Hepatocyte (in vitro differentiated cells): Measurements from ENCODE around the gene HMGCL. TPM values are rescaled to one million over a fixed set of nuclear protein-coding genes. Genes with fewer than 3 reads are reported as not detected.

ENCODE experiments used
- DNase-seq: peaks from one replicate; pipeline ENCODE4 v3.0.0-alpha.2; 2016; ENCODE audit warnings: low spot score
- H2AFZ ChIP-seq: fragments of 200-600 bp; sonication (generic); 2 replicates; pipeline ENCODE4 v1.6.0; 2016; ENCODE audit warnings: antibody characterized with exemption, mild to moderate bottlenecking
- H3K27ac ChIP-seq: fragments of 200-600 bp; sonication (generic); 2 replicates; pipeline ENCODE4 v1.5.1; 2016; ENCODE audit warnings: mild to moderate bottlenecking
- H3K27me3 ChIP-seq: fragments of 200-600 bp; sonication (generic); 2 replicates; pipeline ENCODE4 v1.6.1; 2016
- H3K36me3 ChIP-seq: fragments of 200-600 bp; sonication (generic); replicated peaks from 2 replicates; pipeline ENCODE4 v1.5.1; 2016; ENCODE audit warnings: low read depth; ENCODE audit not compliant: insufficient read depth
- H3K4me1 ChIP-seq: fragments of 200-600 bp; sonication (generic); 2 replicates; pipeline ENCODE4 v1.5.1; 2016; ENCODE audit warnings: mild to moderate bottlenecking, moderate library complexity; ENCODE audit not compliant: insufficient read depth
- H3K4me2 ChIP-seq: fragments of 200-600 bp; sonication (generic); 2 replicates; pipeline ENCODE4 v1.6.0; 2016
- H3K4me3 ChIP-seq: fragments of 200-600 bp; sonication (generic); 2 replicates; pipeline ENCODE4 v1.5.1; 2016; ENCODE audit warnings: mild to moderate bottlenecking
- H3K79me2 ChIP-seq: fragments of 200-600 bp; sonication (generic); 2 replicates; pipeline ENCODE4 v1.6.0; 2017; ENCODE audit warnings: mild to moderate bottlenecking
- H3K9me2 ChIP-seq: fragments of 200-600 bp; sonication (generic); replicated peaks from 2 replicates; pipeline ENCODE4 v1.6.0; 2017; ENCODE audit warnings: mild to moderate bottlenecking; ENCODE audit not compliant: insufficient read depth
- H3K9me3 ChIP-seq: fragments of 200-600 bp; sonication (generic); 2 replicates; pipeline ENCODE4 v1.5.1; 2016; ENCODE audit warnings: low read depth, mild to moderate bottlenecking
- H4K20me1 ChIP-seq: fragments of 200-600 bp; sonication (generic); 2 replicates; pipeline ENCODE4 v1.6.0; 2016; ENCODE audit warnings: mild to moderate bottlenecking; ENCODE audit not compliant: insufficient read depth, poor library complexity, severe bottlenecking
- CTCF ChIP-seq: fragments of 200-600 bp; sonication (generic); IDR thresholded peaks from 2 replicates; pipeline ENCODE4 v1.5.1; 2016; ENCODE audit warnings: antibody characterized with exemption, mild to moderate bottlenecking; ENCODE audit not compliant: poor library complexity
- EZH2 ChIP-seq: fragments of 200-600 bp; sonication (generic); IDR thresholded peaks from 2 replicates; pipeline ENCODE4 v1.6.1; 2016; ENCODE audit warnings: antibody characterized with exemption, mild to moderate bottlenecking, borderline replicate concordance
- EZH2phosphoT487 ChIP-seq: fragments of 200-600 bp; sonication (generic); IDR thresholded peaks from one replicate; pipeline ENCODE4 v1.6.1; 2018; ENCODE audit warnings: antibody characterized with exemption, mild to moderate bottlenecking, low read depth, moderate library complexity; ENCODE audit not compliant: unreplicated experiment, severe bottlenecking
- WGBS: methylation state at CpG from one replicate; pipeline ENCODE4 v1.1.6; 2016; ENCODE audit warnings: low lambda C conversion rate; ENCODE audit errors: missing lambda C conversion rate; 5-methylcytosine and 5-hydroxymethylcytosine counted together
- polyA plus RNA-seq: library from polyadenylated mRNA; unstranded; fragments of >200 nt; fragmentation: Nextera tagmentation; extraction: Ambion mirVana; gene quantifications from 2 replicates; pipeline ENCODE4 v1.2.1, GENCODE V29; 2016
- total RNA-seq: library from RNA; depleted of rRNA; stranded (reverse); fragments of >200 nt; gene quantifications from 2 replicates; pipeline ENCODE4 v1.2.3, GENCODE V29; 2014

HMGCL gene
- total and polyA plus RNA-seq, 2 experiments from 2014 or later, result 78.5 to 90.7 TPM

- H4K20me1 ChIP-seq, result no peaks in the 10 kb centered on the region
- no peaks in the 10 kb centered on the region for H3K9me2 ChIP-seq
- H3K27me3 ChIP-seq, result no peaks in the 10 kb centered on the region
- H2AFZ ChIP-seq, result no peak overlapping the region
- H3K27ac ChIP-seq, result no peak overlapping the region
- H3K79me2 ChIP-seq, result peaks cover 27% of the 10 kb centered on the region
- 87% methylated on average over 16 of the region's 16 CpGs for WGBS
- peak overlapping the region; percentile 82 for H3K4me2 ChIP-seq
- no peaks in the 10 kb centered on the region for H3K36me3 ChIP-seq
- no peak overlapping the region for H3K4me3 ChIP-seq
- no peaks in the 10 kb centered on the region for H3K9me3 ChIP-seq
- TF ChIP-seq EZH2phosphoT487, result no peak
- no peak for TF ChIP-seq CTCF
- no peak for TF ChIP-seq EZH2
- peaks cover 11% of the 10 kb centered on the region for H3K4me1 ChIP-seq
- peak; percentile 59 for DNase-seq
Observed at GRCh38 chr1:23793018-23793781, 32.0 kb downstream of the HMGCL start.

GRCh38 chr1:23792151-23792945 is 32.9 kb downstream of the HMGCL start:
- Histone ChIP-seq H2AFZ (no peak overlapping the region), H3K27me3 (no peaks in the 10 kb centered on the region), H3K9me2 (no peaks in the 10 kb centered on the region), H3K4me3 (peak overlapping the region; percentile 61), H3K79me2 (peaks cover 27% of the 10 kb centered on the region), H3K4me2 (peak overlapping the region; percentile 82), H4K20me1 (no peaks in the 10 kb centered on the region), H3K27ac (no peak overlapping the region), H3K9me3 (no peaks in the 10 kb centered on the region), H3K36me3 (no peaks in the 10 kb centered on the region), H3K4me1 (peaks cover 11% of the 10 kb centered on the region)
- WGBS, result 81% methylated on average over 15 of the region's 19 CpGs
- no peak for DNase-seq
- no peak for TF ChIP-seq EZH2

GRCh38 chr1:23791516-23792047 is 33.6 kb downstream of the HMGCL start:
- H3K27me3 ChIP-seq, result no peaks in the 10 kb centered on the region
- H3K4me1 ChIP-seq, result peaks cover 11% of the 10 kb centered on the region
- peaks cover 27% of the 10 kb centered on the region for H3K79me2 ChIP-seq
- peak overlapping the region; percentile 61 for H3K4me3 ChIP-seq
- H3K36me3 ChIP-seq, result no peaks in the 10 kb centered on the region
- peak overlapping the region; percentile 72 for H3K27ac ChIP-seq
- no peaks in the 10 kb centered on the region for H3K9me2 ChIP-seq
- peak; percentile 49 for DNase-seq
- H3K4me2 ChIP-seq, result peak overlapping the region; percentile 82
- H3K9me3 ChIP-seq, result no peaks in the 10 kb centered on the region
- TF ChIP-seq EZH2 (no peak), EZH2phosphoT487 (no peak), CTCF (no peak)
- H2AFZ ChIP-seq, result peak overlapping the region; percentile 5
- 3% methylated on average over 12 of the region's 15 CpGs for WGBS
- no peaks in the 10 kb centered on the region for H4K20me1 ChIP-seq
